Adrenal gland (tissue), 5 donors: ENCODE results near the gene TBC1D7.

Source experiments
- POLR2A ChIP-seq, 2 donors: fragments of 450-650 bp; IDR thresholded peaks; one replicate each; pipeline ENCODE4 v1.6.1; 2017; ENCODE audit warnings: antibody characterized with exemption in 2 of 2, mild to moderate bottlenecking in 2 of 2, moderate library complexity in 1 of 2
- TF ChIP-seq, protein P1 (sequence below), 6 experiments: fragments of 450-650 bp in 4 of 6; fragments of 200-600 bp in 2 of 6; sonication (generic) in 1 of 6; IDR thresholded peaks; 1 replicate in 5 of 6; 2 replicates in 1 of 6; pipeline versions ENCODE4 v1.5.1 to v1.8.0; 2016 to 2021; ENCODE audit warnings: antibody characterized with exemption in 6 of 6, mild to moderate bottlenecking in 2 of 6, moderate library complexity in 1 of 6
- donor health status: DM: no; HTN: no; CAD: no.

GRCh38 chr6:13294499-13295069, 33.8 kb downstream of the TBC1D7 start:
- TF ChIP-seq, protein P1, sequence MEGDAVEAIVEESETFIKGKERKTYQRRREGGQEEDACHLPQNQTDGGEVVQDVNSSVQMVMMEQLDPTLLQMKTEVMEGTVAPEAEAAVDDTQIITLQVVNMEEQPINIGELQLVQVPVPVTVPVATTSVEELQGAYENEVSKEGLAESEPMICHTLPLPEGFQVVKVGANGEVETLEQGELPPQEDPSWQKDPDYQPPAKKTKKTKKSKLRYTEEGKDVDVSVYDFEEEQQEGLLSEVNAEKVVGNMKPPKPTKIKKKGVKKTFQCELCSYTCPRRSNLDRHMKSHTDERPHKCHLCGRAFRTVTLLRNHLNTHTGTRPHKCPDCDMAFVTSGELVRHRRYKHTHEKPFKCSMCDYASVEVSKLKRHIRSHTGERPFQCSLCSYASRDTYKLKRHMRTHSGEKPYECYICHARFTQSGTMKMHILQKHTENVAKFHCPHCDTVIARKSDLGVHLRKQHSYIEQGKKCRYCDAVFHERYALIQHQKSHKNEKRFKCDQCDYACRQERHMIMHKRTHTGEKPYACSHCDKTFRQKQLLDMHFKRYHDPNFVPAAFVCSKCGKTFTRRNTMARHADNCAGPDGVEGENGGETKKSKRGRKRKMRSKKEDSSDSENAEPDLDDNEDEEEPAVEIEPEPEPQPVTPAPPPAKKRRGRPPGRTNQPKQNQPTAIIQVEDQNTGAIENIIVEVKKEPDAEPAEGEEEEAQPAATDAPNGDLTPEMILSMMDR (IDR thresholded peaks at IDR 0.05), result no peak
- no peak for TF ChIP-seq POLR2A (IDR thresholded peaks at IDR 0.05)
